NB4 (cell line): ENCODE measurements around the gene FAM24A.

Experiments
- CTCF ChIP-seq: IDR thresholded peaks from one replicate; pipeline ENCODE4 v1.5.1; 2012; ENCODE audit warnings: low read depth, low read length
- POLR2A ChIP-seq: IDR thresholded peaks from 2 replicates; pipeline ENCODE4 v1.6.1; 2011; ENCODE audit warnings: mild to moderate bottlenecking; ENCODE audit not compliant: insufficient read length; ENCODE audit errors: extremely low read depth

GRCh38 chr10:122864901-122865300, 45.5 kb upstream of the FAM24A start:
- no peak for TF ChIP-seq CTCF
- no peak for TF ChIP-seq POLR2A
